WTC11 (cell line): ENCODE measurements around the gene PHF13. TPM values are rescaled to one million over a fixed set of nuclear protein-coding genes. Genes with fewer than 3 reads are reported as not detected.

ENCODE experiments used
- ATAC-seq: fragments of 200-7000 bp; cut with Tn5 transposase; 2 replicates; pipeline ENCODE4 v1.10.0; 2021; ENCODE audit warnings: mild to moderate bottlenecking, moderate library complexity
- CTCF ChIA-PET: fragments of 300-600 bp; sonication (Branson Sonifier 250); formaldehyde crosslinking; loops from one replicate; lab custom pipeline; 2021; ENCODE audit warnings: antibody characterized with exemption; lab: Charles Lee
- POLR2A ChIA-PET: fragments of 350-600 bp; sonication (Branson Sonifier 250); formaldehyde crosslinking; loops from one replicate; lab custom pipeline; 2021; ENCODE audit warnings: antibody characterized with exemption; lab: Charles Lee
- DNase-seq: peaks from one replicate; pipeline ENCODE4 v3.0.0; 2021; ENCODE audit warnings: low spot score
- H3K27ac Mint-ChIP-seq: 2 replicates; pipeline ENCODE4 v1.8.0; 2021; ENCODE audit warnings: mixed read lengths
- H3K27me3 Mint-ChIP-seq: 2 replicates; pipeline ENCODE4 v1.8.0; 2021; ENCODE audit warnings: low read depth, mild to moderate bottlenecking, moderate library complexity, mixed read lengths
- H3K36me3 Mint-ChIP-seq: 2 replicates; pipeline ENCODE4 v1.8.0; 2021; ENCODE audit warnings: mixed read lengths
- H3K4me1 Mint-ChIP-seq: 2 replicates; pipeline ENCODE4 v1.8.0; 2022; ENCODE audit warnings: mixed read lengths
- H3K4me3 Mint-ChIP-seq: 2 replicates; pipeline ENCODE4 v1.8.0; 2021; ENCODE audit warnings: mild to moderate bottlenecking, moderate library complexity, mixed read lengths
- H3K9me3 Mint-ChIP-seq: 2 replicates; pipeline ENCODE4 v1.8.0; 2021; ENCODE audit warnings: mixed read lengths
- ATF1 ChIP-seq: sonication (generic); formaldehyde crosslinking; IDR thresholded peaks from 2 replicates; pipeline ENCODE4 v1.8.1; 2023; ENCODE audit warnings: mild to moderate bottlenecking, moderate library complexity, missing genetic modification reagents
- ESRRA ChIP-seq: sonication (generic); formaldehyde crosslinking; IDR thresholded peaks from 2 replicates; pipeline ENCODE4 v1.8.1; 2022; ENCODE audit warnings: mild to moderate bottlenecking, missing genetic modification reagents, borderline replicate concordance
- FOXK1 ChIP-seq: sonication (generic); formaldehyde crosslinking; IDR thresholded peaks from 2 replicates; pipeline ENCODE4 v1.8.0; 2022; ENCODE audit warnings: mild to moderate bottlenecking, moderate library complexity, missing genetic modification reagents
- HMGA2 ChIP-seq: fragments of 250-450 bp; sonication (Bioruptor Pico); IDR thresholded peaks from 2 replicates; pipeline ENCODE4 v1.4.0; 2021; ENCODE audit warnings: mild to moderate bottlenecking, moderate library complexity
- JAZF1 ChIP-seq: fragments of 250-450 bp; sonication (Bioruptor Pico); IDR thresholded peaks from 2 replicates; pipeline ENCODE4 v1.9.0; 2021; ENCODE audit warnings: moderate library complexity, mild to moderate bottlenecking, inconsistent platforms
- MYBL2 ChIP-seq: sonication (generic); formaldehyde crosslinking; IDR thresholded peaks from 2 replicates; pipeline ENCODE4 v1.8.1; 2023; ENCODE audit warnings: mild to moderate bottlenecking, moderate library complexity, missing genetic modification reagents
- NR3C1 ChIP-seq: sonication (generic); formaldehyde crosslinking; conservative IDR thresholded peaks from 2 replicates; pipeline ENCODE4 v1.8.1; 2023; ENCODE audit warnings: low read depth, mild to moderate bottlenecking, missing genetic modification reagents
- TCF7 ChIP-seq: sonication (generic); formaldehyde crosslinking; IDR thresholded peaks from 2 replicates; pipeline ENCODE4 v1.8.0; 2022; ENCODE audit warnings: mild to moderate bottlenecking, low read depth, missing genetic modification reagents, moderate library complexity
- TEAD1 ChIP-seq: sonication (generic); formaldehyde crosslinking; IDR thresholded peaks from 2 replicates; pipeline ENCODE4 v1.8.0; 2022; ENCODE audit warnings: mild to moderate bottlenecking, missing genetic modification reagents
- ZNF121 ChIP-seq: sonication (generic); formaldehyde crosslinking; IDR thresholded peaks from 2 replicates; pipeline ENCODE4 v1.8.0; 2023; ENCODE audit warnings: missing genetic modification reagents
- ZNF138 ChIP-seq: sonication (generic); formaldehyde crosslinking; conservative IDR thresholded peaks from 2 replicates; pipeline ENCODE4 v1.8.1; 2022; ENCODE audit warnings: mild to moderate bottlenecking, moderate library complexity, missing genetic modification reagents
- total RNA-seq: library from RNA; stranded (reverse); gene quantifications from 3 replicates; pipeline ENCODE4 v1.2.3, GENCODE V29; 2021
- TF ChIP-seq, protein P1 (sequence below): sonication (generic); formaldehyde crosslinking; IDR thresholded peaks from 2 replicates; pipeline ENCODE4 v1.8.1; 2022; ENCODE audit warnings: missing genetic modification reagents, borderline replicate concordance
- TF ChIP-seq, protein P2 (sequence below): sonication (generic); formaldehyde crosslinking; IDR thresholded peaks from 2 replicates; pipeline ENCODE4 v1.8.1; 2023; ENCODE audit warnings: mild to moderate bottlenecking, missing genetic modification reagents, moderate library complexity
- TF ChIP-seq, protein P3 (sequence below): sonication (generic); formaldehyde crosslinking; IDR thresholded peaks from 2 replicates; pipeline ENCODE4 v1.8.0; 2023; ENCODE audit warnings: mild to moderate bottlenecking, missing genetic modification reagents
- TF ChIP-seq, protein P4 (sequence below): fragments of 250-450 bp; sonication (Bioruptor Pico); IDR thresholded peaks from 2 replicates; pipeline ENCODE4 v1.9.0; 2021; ENCODE audit warnings: mild to moderate bottlenecking
- TF ChIP-seq, protein P5 (sequence below): sonication (generic); formaldehyde crosslinking; IDR thresholded peaks from 2 replicates; pipeline ENCODE4 v1.8.0; 2022; ENCODE audit warnings: mild to moderate bottlenecking, missing genetic modification reagents
- TF ChIP-seq, protein P6 (sequence below): sonication (generic); formaldehyde crosslinking; IDR thresholded peaks from 2 replicates; pipeline ENCODE4 v1.8.0; 2022; ENCODE audit warnings: missing genetic modification reagents

The PHF13 gene
- total RNA-seq, 1 experiment from 2014 or later: 39.6 TPM

DNA sequence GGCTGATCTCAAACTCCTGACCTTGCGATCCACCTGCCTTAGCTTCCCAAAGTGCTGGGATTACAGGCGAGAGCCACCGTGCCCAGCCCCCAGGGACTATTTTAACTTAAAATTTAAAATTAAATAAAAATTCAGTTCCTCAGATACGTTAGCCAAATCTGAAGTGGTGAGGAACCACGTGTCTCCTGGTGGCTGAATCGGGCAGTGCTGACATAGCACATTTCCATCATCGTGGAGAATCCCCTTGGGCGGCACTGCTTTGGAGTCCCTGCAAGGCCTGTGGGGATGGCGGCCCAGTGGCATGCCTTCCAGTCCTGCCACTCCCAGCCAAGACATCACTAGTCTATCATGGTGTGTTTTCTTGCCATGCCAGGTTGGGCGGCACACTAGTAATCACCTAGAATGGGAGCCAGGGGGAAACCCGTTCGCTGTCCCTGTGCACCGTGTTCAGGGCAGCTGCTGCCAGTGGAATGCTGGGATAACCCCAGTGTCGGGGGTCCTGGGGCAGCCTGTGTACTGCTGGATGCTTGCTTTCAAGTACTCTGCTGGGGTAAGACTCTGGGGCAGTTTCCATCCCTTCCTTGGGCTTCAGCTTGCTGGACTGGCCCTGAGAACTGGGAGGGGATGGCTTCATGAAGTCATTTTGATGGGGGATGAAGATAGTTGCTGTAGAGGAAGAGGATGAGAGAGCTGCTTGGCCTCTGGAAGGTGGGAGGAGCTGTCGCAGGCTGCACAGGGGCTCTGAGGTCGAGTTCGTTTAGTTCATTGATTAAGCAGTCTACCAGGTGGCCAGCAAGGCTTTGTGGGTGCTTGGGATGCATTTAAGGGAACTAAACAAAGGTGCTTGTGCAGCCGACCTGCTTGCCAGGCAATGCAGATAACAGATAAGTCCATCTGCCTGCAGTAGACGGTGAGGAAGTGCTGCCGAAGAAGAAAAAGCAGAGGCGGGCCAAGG is 29.1 kb upstream of the PHF13 start:
- CTCF ChIA-PET: interaction anchor here (1.3 kb wide), 1 partner anchor 30 kb away, joined by 4 read pairs; the partner anchor contains the start of gene NOL9
- Mint-ChIP-seq H3K27me3 (no peaks in the 10 kb centered on the region), H3K4me3 (no peak overlapping the region), H3K4me1 (peaks cover 11% of the 10 kb centered on the region), H3K36me3 (peaks cover 9% of the 10 kb centered on the region; the same call in 1 of the 2 replicates)
- peak; percentile 33 for DNase-seq
- TF ChIP-seq FOXK1 (CRISPR knock-in tag) (no peak), NR3C1 (CRISPR knock-in tag) (no peak), HMGA2 (no peak), TCF7 (CRISPR knock-in tag) (no peak), ESRRA (no peak), TEAD1 (CRISPR knock-in tag) (no peak), ATF1 (CRISPR knock-in tag) (no peak), ZNF121 (CRISPR knock-in tag) (no peak), MYBL2 (CRISPR knock-in tag) (no peak), JAZF1 (CRISPR knock-in tag) (no peak)
- TF ChIP-seq, protein P1, sequence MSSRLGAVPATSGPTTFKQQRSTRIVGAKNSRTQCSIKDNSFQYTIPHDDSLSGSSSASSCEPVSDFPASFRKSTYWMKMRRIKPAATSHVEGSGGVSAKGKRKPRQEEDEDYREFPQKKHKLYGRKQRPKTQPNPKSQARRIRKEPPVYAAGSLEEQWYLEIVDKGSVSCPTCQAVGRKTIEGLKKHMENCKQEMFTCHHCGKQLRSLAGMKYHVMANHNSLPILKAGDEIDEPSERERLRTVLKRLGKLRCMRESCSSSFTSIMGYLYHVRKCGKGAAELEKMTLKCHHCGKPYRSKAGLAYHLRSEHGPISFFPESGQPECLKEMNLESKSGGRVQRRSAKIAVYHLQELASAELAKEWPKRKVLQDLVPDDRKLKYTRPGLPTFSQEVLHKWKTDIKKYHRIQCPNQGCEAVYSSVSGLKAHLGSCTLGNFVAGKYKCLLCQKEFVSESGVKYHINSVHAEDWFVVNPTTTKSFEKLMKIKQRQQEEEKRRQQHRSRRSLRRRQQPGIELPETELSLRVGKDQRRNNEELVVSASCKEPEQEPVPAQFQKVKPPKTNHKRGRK (CRISPR knock-in tag): no peak
- TF ChIP-seq, protein P2, sequence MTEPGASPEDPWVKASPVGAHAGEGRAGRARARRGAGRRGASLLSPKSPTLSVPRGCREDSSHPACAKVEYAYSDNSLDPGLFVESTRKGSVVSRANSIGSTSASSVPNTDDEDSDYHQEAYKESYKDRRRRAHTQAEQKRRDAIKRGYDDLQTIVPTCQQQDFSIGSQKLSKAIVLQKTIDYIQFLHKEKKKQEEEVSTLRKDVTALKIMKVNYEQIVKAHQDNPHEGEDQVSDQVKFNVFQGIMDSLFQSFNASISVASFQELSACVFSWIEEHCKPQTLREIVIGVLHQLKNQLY (CRISPR knock-in tag): no peak
- TF ChIP-seq, protein P3, sequence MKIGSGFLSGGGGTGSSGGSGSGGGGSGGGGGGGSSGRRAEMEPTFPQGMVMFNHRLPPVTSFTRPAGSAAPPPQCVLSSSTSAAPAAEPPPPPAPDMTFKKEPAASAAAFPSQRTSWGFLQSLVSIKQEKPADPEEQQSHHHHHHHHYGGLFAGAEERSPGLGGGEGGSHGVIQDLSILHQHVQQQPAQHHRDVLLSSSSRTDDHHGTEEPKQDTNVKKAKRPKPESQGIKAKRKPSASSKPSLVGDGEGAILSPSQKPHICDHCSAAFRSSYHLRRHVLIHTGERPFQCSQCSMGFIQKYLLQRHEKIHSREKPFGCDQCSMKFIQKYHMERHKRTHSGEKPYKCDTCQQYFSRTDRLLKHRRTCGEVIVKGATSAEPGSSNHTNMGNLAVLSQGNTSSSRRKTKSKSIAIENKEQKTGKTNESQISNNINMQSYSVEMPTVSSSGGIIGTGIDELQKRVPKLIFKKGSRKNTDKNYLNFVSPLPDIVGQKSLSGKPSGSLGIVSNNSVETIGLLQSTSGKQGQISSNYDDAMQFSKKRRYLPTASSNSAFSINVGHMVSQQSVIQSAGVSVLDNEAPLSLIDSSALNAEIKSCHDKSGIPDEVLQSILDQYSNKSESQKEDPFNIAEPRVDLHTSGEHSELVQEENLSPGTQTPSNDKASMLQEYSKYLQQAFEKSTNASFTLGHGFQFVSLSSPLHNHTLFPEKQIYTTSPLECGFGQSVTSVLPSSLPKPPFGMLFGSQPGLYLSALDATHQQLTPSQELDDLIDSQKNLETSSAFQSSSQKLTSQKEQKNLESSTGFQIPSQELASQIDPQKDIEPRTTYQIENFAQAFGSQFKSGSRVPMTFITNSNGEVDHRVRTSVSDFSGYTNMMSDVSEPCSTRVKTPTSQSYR (CRISPR knock-in tag): no peak
- TF ChIP-seq, protein P4, sequence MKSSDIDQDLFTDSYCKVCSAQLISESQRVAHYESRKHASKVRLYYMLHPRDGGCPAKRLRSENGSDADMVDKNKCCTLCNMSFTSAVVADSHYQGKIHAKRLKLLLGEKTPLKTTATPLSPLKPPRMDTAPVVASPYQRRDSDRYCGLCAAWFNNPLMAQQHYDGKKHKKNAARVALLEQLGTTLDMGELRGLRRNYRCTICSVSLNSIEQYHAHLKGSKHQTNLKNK (CRISPR knock-in tag): no peak
- TF ChIP-seq, protein P5, sequence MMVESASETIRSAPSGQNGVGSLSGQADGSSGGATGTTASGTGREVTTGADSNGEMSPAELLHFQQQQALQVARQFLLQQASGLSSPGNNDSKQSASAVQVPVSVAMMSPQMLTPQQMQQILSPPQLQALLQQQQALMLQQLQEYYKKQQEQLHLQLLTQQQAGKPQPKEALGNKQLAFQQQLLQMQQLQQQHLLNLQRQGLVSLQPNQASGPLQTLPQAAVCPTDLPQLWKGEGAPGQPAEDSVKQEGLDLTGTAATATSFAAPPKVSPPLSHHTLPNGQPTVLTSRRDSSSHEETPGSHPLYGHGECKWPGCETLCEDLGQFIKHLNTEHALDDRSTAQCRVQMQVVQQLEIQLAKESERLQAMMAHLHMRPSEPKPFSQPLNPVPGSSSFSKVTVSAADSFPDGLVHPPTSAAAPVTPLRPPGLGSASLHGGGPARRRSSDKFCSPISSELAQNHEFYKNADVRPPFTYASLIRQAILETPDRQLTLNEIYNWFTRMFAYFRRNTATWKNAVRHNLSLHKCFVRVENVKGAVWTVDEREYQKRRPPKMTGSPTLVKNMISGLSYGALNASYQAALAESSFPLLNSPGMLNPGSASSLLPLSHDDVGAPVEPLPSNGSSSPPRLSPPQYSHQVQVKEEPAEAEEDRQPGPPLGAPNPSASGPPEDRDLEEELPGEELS: no peak
- TF ChIP-seq, all 79 proteins: peak for 0
- POLR2A ChIA-PET: no interaction called here
- H3K9me3 Mint-ChIP-seq: no peaks in the 10 kb centered on the region
- peak overlapping the region; percentile 75 for H3K27ac Mint-ChIP-seq
- no peak for ATAC-seq

DNA sequence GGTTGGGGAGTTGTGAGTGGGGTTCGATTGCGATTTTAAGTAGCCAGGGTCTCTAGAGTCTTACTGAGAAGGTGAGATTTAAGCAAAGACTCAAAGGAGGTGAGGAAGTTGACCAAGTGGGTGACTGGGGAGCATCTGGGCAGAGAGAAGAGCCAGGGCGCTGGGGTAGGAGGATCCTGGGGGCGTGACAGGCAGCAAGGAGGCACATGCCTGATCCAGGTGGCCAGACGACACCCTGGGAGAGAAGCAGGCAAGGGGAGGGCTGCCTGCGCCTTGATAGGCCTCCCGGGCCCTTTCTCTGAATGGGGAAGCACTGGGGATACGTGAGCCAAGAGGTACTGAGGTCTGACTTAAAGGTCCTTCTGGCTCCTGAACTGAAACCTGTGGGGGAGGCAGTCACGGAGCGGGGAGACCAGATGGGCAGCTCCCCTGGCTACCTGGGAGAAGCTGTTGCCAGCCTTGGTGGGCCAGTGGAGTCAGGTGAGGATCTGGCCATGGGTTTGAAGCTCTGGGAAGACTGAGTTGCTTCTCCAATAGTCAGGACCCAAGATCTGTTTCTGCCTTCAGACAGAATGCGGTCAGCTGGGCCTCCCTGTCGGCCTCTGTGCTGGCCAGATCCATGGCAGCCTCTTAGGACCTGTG is 28.3 kb upstream of the PHF13 start:
- H3K9me3 Mint-ChIP-seq: no peaks in the 10 kb centered on the region
- POLR2A ChIA-PET: interaction anchor here (0.6 kb wide), 1 partner anchor 112 kb away, joined by 3 read pairs; no protein-coding TSS in a partner anchor
- peaks cover 9% of the 10 kb centered on the region; the same call in 1 of the 2 replicates for H3K36me3 Mint-ChIP-seq
- ATAC-seq: no peak
- no peak overlapping the region for H3K4me3 Mint-ChIP-seq
- CTCF ChIA-PET: interaction anchor here (0.8 to 1.3 kb wide), 3 partner anchors 31 to 61 kb away, joined by 3 to 4 read pairs (median 3); partner anchors contain the start of gene NOL9
- DNase-seq: no peak
- peaks cover 8% of the 10 kb centered on the region for H3K4me1 Mint-ChIP-seq
- H3K27ac Mint-ChIP-seq: peak overlapping the region; percentile 75; the same call in 1 of the 2 replicates
- no peaks in the 10 kb centered on the region for H3K27me3 Mint-ChIP-seq
- TF ChIP-seq, protein P6, sequence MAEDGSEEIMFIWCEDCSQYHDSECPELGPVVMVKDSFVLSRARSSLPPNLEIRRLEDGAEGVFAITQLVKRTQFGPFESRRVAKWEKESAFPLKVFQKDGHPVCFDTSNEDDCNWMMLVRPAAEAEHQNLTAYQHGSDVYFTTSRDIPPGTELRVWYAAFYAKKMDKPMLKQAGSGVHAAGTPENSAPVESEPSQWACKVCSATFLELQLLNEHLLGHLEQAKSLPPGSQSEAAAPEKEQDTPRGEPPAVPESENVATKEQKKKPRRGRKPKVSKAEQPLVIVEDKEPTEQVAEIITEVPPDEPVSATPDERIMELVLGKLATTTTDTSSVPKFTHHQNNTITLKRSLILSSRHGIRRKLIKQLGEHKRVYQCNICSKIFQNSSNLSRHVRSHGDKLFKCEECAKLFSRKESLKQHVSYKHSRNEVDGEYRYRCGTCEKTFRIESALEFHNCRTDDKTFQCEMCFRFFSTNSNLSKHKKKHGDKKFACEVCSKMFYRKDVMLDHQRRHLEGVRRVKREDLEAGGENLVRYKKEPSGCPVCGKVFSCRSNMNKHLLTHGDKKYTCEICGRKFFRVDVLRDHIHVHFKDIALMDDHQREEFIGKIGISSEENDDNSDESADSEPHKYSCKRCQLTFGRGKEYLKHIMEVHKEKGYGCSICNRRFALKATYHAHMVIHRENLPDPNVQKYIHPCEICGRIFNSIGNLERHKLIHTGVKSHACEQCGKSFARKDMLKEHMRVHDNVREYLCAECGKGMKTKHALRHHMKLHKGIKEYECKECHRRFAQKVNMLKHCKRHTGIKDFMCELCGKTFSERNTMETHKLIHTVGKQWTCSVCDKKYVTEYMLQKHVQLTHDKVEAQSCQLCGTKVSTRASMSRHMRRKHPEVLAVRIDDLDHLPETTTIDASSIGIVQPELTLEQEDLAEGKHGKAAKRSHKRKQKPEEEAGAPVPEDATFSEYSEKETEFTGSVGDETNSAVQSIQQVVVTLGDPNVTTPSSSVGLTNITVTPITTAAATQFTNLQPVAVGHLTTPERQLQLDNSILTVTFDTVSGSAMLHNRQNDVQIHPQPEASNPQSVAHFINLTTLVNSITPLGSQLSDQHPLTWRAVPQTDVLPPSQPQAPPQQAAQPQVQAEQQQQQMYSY (CRISPR knock-in tag): no peak
- TF ChIP-seq FOXK1 (CRISPR knock-in tag): no peak
- TF ChIP-seq, protein P2 (CRISPR knock-in tag): no peak
- TF ChIP-seq, protein P1 (CRISPR knock-in tag): no peak
- TF ChIP-seq ZNF138 (CRISPR knock-in tag): no peak
